GM18951 (cell line): Measurements from ENCODE around the gene TWIST1.

Experiments used
- POLR2A ChIP-seq: IDR thresholded peaks from 4 replicates; pipeline ENCODE4 v1.6.1; 2011; ENCODE audit warnings: mild to moderate bottlenecking; ENCODE audit not compliant: insufficient read length, insufficient read depth; ENCODE audit errors: extremely low read depth
- in situ Hi-C: fragments of 300-500 bp; cut with MboI; formaldehyde crosslinking; loops from one replicate; pipeline ENCODE4 v1.12.0; 2022; ENCODE audit warnings: low sequenced_read_pairs, mixed read lengths, inconsistent platforms; ENCODE audit not compliant: unreplicated experiment

Gene TWIST1

DNA sequence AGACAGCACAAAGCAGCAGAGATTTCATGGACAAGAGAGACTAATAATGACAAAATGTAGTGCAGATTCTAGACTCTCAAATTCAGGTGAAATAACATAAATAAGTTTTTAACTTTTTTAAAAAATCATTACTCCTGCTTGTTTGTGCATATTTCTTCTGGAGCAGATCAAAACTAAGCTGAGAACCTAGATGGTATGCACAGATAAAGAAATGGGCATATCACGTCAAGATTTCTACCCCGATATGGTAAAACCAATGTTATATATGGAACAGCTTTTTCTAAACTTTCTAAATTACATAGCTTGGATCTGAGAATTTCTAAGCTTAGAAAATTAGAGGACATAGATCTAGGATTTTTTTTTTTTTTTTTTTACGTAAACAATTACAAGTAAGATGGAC, 18.2 kb downstream of the TWIST1 start:
- in situ Hi-C loops = no loop called here
- no peak for TF ChIP-seq POLR2A

DNA sequence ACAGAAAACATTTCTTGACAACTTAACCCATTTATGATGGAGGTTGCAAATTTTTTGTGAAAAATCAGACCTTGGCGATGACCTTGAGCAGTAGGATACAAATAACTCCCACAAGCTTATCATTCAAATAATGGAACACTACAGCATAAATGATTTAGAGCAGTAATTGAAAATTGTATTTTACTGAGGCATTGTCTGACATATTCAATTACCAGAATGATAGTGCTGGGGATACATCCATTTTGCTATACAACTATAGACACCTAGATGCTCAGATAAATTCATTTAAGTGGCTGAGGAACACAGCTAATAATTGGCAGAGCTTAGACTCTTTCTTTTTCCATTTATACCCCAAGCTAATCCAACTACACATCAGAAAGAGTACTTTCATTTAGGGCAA, 18.9 kb downstream of the TWIST1 start:
- in situ Hi-C loops = no loop called here
- no peak for TF ChIP-seq POLR2A

DNA sequence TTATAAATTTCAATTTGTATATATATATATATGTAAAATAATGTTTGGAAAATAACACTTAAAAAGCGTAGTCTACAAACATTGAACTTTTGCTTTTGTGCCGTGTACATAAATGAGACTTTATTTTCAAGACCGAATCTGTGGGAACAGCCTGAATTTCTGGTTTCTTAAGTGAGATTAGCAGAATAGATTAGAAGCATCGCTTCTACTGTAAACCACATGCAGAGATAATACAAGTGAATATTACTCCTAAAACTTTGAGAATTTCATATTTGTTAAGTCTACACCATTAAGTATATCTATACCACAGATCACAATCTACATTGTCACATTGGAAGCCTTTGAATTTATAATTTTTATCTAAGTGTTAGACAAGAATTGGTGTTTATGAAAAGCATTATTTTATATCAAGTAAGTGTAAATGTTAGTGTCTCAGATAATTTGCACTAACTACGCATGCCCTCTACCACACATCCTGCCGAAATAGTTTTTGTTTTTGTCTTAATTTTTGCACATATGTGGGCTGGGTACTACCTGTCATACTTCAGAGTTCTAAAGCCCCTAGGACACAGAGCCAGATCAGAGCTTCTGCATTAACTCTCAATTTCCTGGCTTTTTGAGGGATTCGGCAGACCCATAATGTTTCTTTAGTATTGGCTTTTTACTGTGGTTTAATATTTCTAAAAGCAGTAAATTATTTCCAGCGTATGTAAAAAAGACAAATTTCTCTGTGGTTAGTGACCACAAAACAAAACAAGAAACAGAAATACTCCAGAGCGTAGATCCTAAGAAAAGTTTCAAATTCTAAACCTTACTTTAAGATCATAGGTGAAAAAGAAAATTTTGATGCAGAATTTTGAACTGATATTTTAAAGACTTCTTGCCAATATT, 20.0 kb downstream of the TWIST1 start:
- TF ChIP-seq POLR2A = no peak
- in situ Hi-C loops = no loop called here

DNA sequence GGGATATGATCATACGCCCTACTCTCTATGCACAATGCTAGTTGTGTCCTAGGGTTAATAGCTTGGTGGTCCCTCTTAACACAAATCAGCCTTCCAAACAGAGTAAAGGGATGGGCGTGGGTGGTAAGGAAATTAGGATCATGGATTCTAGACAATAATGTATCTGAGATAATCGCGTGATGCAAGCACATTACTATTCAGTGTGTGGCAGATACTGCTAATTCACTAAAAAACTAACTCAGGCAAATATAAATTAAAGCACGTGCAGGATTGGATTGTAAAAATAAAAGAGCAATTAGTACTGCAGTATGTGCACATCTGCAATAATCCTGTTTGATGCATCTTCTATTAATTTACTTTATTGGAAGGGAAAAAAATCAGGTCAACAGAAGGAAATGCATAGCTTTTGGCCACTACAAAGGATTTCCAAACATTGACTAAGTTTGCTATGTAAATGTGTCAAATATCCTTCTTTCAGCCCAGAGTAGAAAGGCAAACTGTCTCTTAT, 22.0 kb downstream of the TWIST1 start:
- in situ Hi-C loops = no loop called here
- TF ChIP-seq POLR2A = no peak

DNA sequence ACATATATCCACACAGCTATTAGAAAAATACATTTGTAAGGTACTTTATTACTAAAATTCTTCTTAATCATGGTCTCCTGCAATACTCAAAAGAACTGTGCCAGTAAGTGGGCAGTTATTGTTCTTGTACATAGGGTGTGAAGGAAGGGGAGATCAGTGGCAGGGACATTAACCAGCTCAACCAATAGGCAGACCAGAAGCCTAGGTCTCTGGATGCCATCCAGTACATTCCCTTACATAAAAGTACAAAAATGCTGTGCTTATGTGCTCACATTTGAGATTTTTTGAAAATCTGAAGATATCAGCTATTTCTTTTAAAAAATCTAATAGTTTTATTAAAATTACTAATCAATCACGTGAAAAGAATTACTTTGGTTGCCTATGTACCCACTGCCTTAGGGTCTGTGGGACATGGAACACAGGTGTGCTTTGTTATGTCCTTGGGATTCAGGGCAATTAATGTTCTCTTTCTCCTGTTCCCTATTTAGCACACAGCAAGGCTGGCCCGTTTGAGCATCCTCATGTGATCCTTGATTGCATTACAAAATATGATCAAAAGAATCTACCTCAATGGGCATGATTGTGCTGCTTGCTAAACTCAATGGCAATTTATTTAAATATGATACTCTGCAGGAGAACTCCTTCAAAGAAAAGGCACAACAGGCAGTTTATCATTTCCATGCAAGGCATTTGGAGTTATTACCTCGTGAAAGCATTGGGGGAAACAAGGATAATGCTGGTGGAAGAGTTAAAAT, 22.7 kb downstream of the TWIST1 start:
- in situ Hi-C loops = no loop called here

DNA sequence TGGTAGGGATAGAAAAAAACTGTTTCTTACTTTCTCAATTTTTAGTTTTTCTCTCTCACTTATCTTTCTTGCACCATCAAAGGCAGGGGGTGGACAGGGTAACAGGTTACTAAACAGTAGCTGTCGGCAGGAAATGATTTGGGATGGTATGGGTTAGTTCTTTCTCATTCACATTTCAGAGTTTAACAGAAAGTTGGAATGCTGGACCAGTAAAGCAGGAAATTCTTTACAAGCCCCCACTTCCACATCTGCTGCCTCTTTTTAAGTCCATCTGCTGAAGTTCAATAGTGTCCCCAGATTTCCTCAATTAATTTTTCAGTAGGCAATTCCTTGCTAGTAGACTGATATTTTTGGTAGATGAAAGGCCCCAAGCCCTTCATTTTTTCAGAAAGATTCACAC, 23.3 kb downstream of the TWIST1 start:
- in situ Hi-C loops = no loop called here
- TF ChIP-seq POLR2A = no peak

More for the DNA sequence above, 22.7 kb downstream of the TWIST1 start:
- no peak for TF ChIP-seq POLR2A

DNA sequence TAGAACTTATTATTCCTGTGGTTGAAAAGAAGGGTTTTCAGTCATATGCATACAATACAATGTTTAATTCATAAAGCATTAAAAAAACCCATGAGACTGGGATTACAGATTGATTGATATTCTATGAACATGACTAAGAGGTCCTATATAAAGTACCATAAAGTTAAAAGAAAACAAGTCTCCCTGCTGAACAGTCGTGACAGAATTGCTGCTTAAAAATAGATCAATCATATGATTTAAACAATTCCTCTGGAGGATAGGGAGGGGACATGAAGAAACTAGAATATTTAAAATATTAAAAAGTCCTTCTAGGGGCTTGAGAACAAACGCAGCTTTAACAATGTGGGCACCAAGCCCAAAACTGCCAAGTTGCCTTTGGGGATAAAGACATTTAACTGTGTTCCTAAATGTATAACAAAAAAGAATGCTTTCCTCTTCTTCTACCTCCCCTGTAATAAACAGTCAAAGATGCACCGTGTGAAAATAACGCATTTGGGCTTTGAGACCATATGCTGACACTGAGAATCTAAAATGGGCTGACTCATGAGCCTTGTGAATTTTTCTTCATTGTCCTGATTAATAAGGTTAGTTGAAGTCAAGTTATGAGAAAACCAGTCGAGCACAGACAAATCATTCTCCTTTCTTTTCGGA, 25.8 kb downstream of the TWIST1 start:
- in situ Hi-C loops = no loop called here
- TF ChIP-seq POLR2A = no peak

DNA sequence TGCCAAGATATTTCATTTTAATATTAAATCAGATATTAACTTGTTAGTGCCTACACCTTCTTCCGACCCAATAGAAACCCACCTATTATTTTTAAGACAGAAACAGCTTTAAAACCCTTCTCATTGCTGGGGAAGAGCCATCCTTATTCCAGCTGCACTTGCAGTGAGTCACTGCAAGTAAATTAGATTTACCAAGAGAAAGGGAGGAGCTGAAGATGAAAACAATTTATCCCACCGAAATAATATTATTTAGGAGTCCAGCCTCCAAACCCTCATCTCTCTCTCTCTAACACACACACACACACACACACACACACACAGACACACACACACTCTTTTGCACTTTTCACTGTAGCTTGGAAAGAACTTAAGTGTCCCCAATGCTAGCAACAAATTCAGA, 26.9 kb downstream of the TWIST1 start:
- in situ Hi-C loops = no loop called here
- TF ChIP-seq POLR2A = no peak

DNA sequence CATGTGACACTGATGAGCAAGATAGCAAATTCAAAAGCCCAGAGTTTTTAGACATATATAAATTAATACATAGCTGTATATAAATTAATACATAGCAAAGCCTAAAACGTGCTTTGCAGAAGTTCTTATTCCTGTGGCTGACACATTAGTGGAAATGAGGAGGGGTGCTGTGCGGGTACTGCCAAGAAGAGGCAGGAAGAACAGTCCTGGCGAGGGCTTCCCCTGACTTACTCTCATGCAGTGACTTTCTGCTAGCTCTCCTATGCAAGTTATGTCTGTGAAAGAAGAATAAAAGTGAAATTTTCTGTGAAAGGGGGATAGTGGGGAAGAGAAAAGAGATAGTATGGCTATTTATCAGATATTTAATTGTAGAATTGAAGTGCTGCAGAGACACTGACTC, 27.6 kb downstream of the TWIST1 start:
- TF ChIP-seq POLR2A = no peak
- in situ Hi-C loops = no loop called here

DNA sequence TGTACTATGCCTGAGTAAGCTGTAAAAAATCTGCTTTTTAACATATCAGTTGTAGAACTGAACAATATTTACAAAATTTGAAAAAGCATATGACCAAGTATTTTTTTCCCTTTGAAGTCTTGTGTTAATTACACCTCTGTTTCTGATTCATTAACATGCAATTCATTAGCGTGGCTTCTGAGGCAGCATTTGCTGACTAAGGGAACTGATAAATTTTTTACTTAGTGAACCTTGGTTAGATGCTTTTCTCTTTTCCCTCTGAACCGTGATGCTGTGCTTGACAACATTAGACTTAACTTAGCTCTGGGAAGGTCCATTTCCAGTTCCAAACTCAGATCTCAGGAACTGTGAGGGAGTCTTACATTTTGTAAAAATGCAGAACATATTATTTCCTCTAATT, 28.1 kb downstream of the TWIST1 start:
- in situ Hi-C loops = no loop called here
- TF ChIP-seq POLR2A = no peak

DNA sequence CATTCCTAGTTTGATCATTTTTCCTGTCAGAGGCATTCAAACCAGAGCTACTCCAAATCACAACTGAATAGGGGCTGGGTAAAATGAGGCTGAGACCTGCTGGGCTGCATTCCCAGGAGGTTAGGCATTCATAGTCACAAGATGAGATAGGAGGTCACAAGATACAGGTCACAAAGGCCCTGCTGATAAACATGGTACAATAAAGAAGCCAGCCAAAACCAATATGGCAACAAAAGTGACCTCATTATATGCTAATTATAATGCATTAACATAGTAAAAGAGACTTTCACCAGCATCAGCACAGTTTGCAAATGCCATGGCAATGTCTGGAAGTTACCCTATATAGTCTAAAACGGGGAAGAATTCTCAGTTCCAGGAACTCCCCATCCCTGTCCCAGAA, 37.3 kb downstream of the TWIST1 start:
- no peak for TF ChIP-seq POLR2A
- in situ Hi-C loops = no loop called here

DNA sequence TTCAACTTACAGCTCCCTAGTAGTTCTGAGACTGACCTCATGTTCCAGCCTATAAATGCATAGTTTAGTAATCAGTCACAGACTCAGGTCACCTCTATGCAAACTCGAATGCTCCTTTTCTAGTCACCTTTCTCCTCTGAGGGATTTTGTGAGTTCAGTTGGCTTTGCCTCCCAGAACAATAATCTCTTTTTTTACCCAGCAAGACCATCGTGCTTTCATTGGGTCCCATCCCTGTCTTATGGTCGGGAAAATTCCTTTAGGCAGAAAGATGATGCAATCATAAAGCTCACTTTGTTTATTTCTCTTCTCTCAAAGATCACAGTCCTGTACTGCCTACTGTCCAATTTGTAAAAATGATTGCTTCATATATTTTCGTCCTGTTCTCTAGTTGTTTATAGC, 38.4 kb downstream of the TWIST1 start:
- no peak for TF ChIP-seq POLR2A
- in situ Hi-C loops = no loop called here

DNA sequence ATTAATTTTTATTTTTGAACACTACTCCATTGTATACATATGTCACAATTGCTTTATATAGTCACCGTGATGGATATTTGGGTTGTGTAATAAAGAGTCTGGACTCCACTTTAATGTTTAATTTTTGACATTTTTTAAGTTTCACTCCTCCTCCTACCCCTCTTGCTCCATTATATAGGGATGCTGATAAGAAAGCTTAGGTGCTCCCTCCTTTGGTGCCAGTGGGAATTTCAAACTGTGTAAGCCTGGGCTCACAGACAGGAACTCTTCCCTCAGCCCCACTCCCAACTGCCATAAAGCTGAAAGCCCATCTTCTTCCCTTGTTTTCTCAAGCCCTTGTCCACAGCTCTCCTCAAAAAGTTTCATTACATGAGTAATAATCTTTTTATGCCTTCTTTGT, 47.6 kb downstream of the TWIST1 start:
- in situ Hi-C loops = loop anchor here (25.0 kb wide), 1 partner anchor 708 kb away; no protein-coding TSS in a partner anchor
- TF ChIP-seq POLR2A = no peak
